AG04449 (cell line): ENCODE results near the gene TET1.
"Not testable (repeated sequence)": the region's sequence is repeated elsewhere in the genome, so short reads cannot be mapped to it uniquely, and the experiment has no call there.

ENCODE experiments used
- CTCF ChIA-PET: fragments of 350-600 bp; formaldehyde crosslinking; extraction: SDS; loops from one replicate; lab custom pipeline; 2021; ENCODE audit warnings: antibody characterized with exemption; lab: Yijun Ruan, JAX
- POLR2A ChIA-PET: fragments of 400-600, 350-600 bp; formaldehyde crosslinking; extraction: SDS; loops from one replicate; lab custom pipeline; 2020; ENCODE audit warnings: antibody characterized with exemption, inconsistent platforms; lab: Yijun Ruan, JAX
- DNase-seq: peaks from one replicate; pipeline ENCODE4 v3.0.0-alpha.2; 2010; ENCODE audit warnings: low read depth, low spot score
- H3K4me3 ChIP-seq: 2 replicates; pipeline ENCODE4 v1.5.1; 2011; ENCODE audit warnings: low read depth, mild to moderate bottlenecking, control low read depth, low read length
- TF ChIP-seq, protein P1 (sequence below): IDR thresholded peaks from one replicate; pipeline ENCODE4 v1.5.1; 2011; ENCODE audit warnings: mild to moderate bottlenecking, moderate library complexity, low read length, control low read depth, inconsistent platforms; ENCODE audit not compliant: insufficient read depth; ENCODE audit errors: missing control alignments

TET1 gene

DNA sequence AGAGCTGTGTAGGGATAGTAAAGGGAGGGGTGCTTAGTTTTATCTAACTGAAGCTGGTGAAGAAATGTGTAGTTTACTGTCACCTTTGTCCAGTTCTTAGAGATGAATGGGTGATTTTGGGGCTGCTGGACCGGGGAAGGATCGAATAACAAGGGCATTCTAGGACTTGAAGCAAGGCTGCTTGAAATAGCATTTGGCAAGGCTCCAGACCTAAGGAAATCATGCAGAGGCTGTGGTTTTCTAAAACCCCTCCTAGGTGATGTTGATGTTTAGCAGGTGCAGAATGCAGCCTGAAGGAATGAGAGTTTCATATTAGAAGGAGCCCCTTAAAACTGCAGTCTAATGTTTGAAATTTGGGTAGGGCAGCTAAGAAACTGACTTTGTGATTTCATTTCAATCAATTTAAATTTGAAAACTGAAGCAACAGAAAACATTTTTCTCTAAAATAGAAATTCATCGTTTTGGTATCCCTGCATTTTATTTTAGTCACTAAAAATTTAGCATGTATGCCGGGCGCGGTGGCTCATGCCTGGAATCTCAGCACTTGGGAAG, 68.5 kb downstream of the TET1 start:
- DNase-seq, result no peak
- H3K4me3 ChIP-seq, result no peak overlapping the region
- CTCF ChIA-PET, result interaction anchor here (0.8 to 0.9 kb wide), 2 partner anchors 9 to 117 kb away, joined by 3 to 4 read pairs; no protein-coding TSS in a partner anchor
- POLR2A ChIA-PET, result no interaction called here
- TF ChIP-seq, protein P1, sequence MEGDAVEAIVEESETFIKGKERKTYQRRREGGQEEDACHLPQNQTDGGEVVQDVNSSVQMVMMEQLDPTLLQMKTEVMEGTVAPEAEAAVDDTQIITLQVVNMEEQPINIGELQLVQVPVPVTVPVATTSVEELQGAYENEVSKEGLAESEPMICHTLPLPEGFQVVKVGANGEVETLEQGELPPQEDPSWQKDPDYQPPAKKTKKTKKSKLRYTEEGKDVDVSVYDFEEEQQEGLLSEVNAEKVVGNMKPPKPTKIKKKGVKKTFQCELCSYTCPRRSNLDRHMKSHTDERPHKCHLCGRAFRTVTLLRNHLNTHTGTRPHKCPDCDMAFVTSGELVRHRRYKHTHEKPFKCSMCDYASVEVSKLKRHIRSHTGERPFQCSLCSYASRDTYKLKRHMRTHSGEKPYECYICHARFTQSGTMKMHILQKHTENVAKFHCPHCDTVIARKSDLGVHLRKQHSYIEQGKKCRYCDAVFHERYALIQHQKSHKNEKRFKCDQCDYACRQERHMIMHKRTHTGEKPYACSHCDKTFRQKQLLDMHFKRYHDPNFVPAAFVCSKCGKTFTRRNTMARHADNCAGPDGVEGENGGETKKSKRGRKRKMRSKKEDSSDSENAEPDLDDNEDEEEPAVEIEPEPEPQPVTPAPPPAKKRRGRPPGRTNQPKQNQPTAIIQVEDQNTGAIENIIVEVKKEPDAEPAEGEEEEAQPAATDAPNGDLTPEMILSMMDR, result no peak

DNA sequence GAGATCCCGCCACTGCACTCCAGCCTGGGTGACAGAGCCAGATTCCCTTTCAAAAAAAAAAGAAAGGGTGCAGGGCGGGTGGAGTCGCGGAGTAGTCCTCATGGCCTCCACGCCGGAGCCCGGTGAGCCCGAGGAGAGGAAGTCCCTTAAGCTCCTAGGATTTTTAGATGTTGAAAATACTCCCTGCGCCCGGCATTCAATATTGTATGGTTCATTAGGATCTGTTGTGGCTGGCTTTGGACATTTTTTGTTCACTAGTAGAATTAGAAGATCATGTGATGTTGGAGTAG, 72.1 kb downstream of the TET1 start:
- H3K4me3 ChIP-seq, DNase-seq, POLR2A ChIA-PET: not testable (repeated sequence)
- CTCF ChIA-PET, result interaction anchor here (1.0 kb wide), 1 partner anchor 82 kb away, joined by 3 read pairs; no protein-coding TSS in a partner anchor

DNA sequence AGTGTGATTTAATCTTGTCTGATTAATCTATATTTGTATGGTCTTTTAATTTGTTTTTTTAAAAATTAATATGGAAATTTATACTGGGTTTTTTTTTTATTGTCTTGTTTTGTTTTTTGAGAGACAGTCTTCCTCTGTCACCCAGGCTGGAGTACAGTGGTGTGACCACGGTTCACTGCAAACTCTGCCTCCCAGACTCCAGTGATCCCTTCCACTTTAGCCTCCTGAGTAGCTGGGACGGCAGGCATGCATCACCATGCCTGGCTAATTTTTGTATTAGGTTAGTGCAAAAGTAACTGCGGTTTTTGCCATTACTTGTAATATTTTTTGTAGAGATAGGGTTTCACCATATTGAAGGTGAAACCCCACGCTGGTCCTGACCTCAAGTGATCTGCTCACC, 73.1 kb downstream of the TET1 start:
- POLR2A ChIA-PET, result no interaction called here
- H3K4me3 ChIP-seq, result no peak overlapping the region
- DNase-seq, result no peak
- TF ChIP-seq, protein P1, result no peak
- CTCF ChIA-PET, result interaction anchor here (1.0 kb wide), 1 partner anchor 83 kb away, joined by 3 read pairs; no protein-coding TSS in a partner anchor

DNA sequence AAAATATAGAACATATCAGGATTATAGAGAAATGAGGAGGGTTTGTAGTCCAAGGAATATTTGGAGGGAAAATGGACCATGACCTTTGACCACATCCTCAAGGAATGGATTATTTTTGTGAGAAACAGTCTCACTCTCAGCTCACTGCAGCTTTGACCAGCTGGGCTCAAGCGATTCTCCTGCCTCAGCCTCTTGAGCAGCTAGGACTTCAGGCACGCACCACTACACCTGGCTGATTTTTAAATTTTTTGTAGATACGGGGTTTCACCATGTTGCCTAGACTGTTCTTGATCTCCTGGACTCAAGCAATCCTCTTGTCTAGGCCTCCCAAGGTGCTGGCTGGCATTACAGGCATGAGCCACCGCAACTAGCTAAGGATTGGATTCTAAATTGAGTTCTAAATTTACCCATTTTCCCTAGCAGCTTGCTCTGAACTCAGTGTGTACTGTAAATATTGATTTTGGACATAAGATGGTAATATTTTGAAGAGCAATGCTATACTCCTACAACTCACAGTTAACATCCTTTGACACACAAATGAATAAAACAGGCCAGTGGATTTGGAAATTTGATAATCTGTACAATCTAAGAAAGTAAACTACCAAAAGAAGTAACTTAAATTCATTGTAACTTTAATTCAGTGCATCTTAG, 73.8 kb downstream of the TET1 start:
- ChIA-PET CTCF (no interaction called here), POLR2A (no interaction called here)
- DNase-seq, result no peak
- TF ChIP-seq, protein P1, result no peak
- no peak overlapping the region for H3K4me3 ChIP-seq

DNA sequence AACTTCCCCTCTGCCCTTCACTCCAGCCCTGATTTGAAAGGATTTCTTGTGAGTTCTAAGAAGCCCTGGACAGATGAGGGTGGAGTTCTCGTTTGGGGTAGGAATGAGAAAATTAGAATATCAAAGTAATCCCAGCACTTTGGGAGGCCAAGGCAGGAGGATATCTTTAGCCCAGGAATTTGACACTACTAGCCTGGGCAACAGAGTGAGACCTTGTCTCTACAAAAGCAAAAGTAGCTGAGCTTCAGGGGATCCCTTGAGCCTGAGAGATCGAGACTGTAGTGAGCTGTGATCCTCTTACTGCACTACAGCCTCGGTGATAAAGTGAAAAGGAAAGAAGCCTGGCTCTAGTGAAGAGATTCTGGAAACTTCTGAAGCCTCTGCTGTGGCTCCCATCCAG, 76.2 kb downstream of the TET1 start:
- TF ChIP-seq, protein P1, result no peak
- H3K4me3 ChIP-seq, result no peak overlapping the region
- CTCF ChIA-PET, result interaction anchor here (0.7 kb wide), 1 partner anchor 86 kb away, joined by 3 read pairs; no protein-coding TSS in a partner anchor
- POLR2A ChIA-PET, result no interaction called here
- no peak for DNase-seq

DNA sequence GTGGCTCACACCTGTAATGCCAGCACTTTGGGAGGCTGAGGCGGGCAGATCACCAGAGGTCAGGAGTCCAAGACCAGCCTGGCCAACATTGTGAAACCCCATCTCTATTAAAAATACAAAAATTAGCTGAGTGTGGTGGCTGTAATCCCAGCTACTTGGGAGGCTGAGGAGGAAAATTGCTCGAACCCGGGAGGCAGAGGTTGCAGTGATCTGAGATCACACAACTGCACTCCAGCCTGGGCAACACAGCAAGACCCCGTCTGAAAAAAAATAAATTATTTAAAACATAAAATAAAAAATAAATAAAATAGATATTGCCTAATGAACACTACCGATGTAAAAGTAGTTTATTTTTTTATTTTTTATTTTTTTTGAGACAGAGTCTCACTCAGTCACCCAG, 83.4 kb downstream of the TET1 start:
- POLR2A ChIA-PET, CTCF ChIA-PET, DNase-seq, H3K4me3 ChIP-seq: not testable (repeated sequence)

DNA sequence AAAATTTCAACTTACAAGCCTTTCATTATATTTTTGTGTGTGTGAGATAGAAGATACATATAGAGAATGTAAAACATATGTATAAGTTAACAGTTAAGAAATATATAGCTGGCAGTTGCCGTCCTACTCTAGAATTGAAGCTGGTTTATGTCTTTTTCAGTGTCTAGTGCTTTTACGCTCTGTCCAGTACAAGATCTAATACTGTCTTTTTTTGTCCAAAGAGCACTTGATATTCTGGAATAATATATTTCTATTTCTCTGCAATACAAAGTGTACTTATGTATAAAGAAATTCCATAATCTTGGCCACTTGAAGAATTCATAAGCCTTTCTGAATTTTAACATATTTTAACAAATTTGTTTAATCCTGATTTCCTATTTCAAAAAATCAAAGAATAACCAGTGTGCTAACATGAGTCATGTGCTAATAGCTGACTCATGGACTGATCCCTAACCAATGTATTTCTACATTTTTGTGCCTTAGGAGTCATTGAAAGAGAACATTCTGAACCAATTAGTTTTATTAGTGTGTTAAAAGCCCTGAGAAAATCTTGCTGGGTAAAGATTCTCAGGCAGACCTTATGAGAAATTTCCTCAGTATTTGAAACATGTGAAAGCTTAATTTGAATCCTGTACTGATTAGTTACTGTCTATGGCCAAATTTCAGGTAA, 87.7 kb downstream of the TET1 start:
- ChIA-PET CTCF (interaction anchor here (1.2 to 1.9 kb wide), 4 partner anchors 9 to 97 kb away, joined by 3 to 10 read pairs (median 4); no protein-coding TSS in a partner anchor), POLR2A (no interaction called here)
- H3K4me3 ChIP-seq, result no peak overlapping the region
- TF ChIP-seq, protein P1, result no peak
- peak; percentile 64 for DNase-seq
